K562 (cell line): ENCODE measurements around the gene DNAJB13. TPM values are rescaled to one million over a fixed set of nuclear protein-coding genes. Genes with fewer than 3 reads are reported as not detected.

Source experiments
- BCLAF1 ChIP-seq, 2 experiments: fragments of 450-650 bp in 1 of 2; IDR thresholded peaks; 2 replicates each; pipeline ENCODE4 v1.6.1; 2011 to 2017; ENCODE audit warnings: low read depth in 2 of 2, antibody characterized with exemption in 1 of 2, borderline replicate concordance in 1 of 2, low read length in 1 of 2, mild to moderate bottlenecking in 1 of 2, mixed read lengths in 1 of 2; ENCODE audit not compliant: control insufficient read depth in 1 of 2
- CHD1 ChIP-seq: fragments of 200-600 bp; sonication (generic); IDR thresholded peaks from one replicate; pipeline ENCODE4 v1.6.1; 2012; ENCODE audit warnings: mild to moderate bottlenecking, moderate library complexity, low read length, inconsistent platforms
- NCOA2 ChIP-seq, 2 experiments: fragments of 450-650 bp; IDR thresholded peaks; 2 replicates each; pipeline ENCODE4 v1.6.1; 2018; ENCODE audit warnings: mild to moderate bottlenecking in 2 of 2, moderate library complexity in 1 of 2; ENCODE audit not compliant: partially characterized antibody in 2 of 2
- RHOXF2B ChIP-seq: fragments of 250-450 bp; sonication (Bioruptor Pico); conservative IDR thresholded peaks from 2 replicates; pipeline ENCODE4 v1.5.1; 2021
- THAP7 ChIP-seq: fragments of 250-450 bp; sonication (Bioruptor Pico); IDR thresholded peaks from 2 replicates; pipeline ENCODE4 v1.5.0; 2021
- ZBTB2 ChIP-seq: fragments of 450-650 bp; IDR thresholded peaks from 2 replicates; pipeline ENCODE4 v1.6.1; 2016; ENCODE audit warnings: antibody characterized with exemption
- ZBTB40 ChIP-seq, 2 experiments: fragments of 450-650 bp in 1 of 2; sonication (generic) in 1 of 2; formaldehyde crosslinking in 1 of 2; IDR thresholded peaks; 2 replicates each; pipeline versions ENCODE4 v1.7.1 to v1.9.0; 2016 to 2022; ENCODE audit warnings: inconsistent platforms in 1 of 2, mild to moderate bottlenecking in 1 of 2, missing genetic modification reagents in 1 of 2
- ZNF347 ChIP-seq: fragments of 450-650 bp; formaldehyde crosslinking; IDR thresholded peaks from 2 replicates; pipeline ENCODE4 v1.4.0; 2020; ENCODE audit warnings: low read depth, mild to moderate bottlenecking, moderate library complexity
- ZNF512 ChIP-seq: IDR thresholded peaks from 2 replicates; pipeline ENCODE4 v1.6.1; 2016; ENCODE audit warnings: missing genetic modification characterization, missing compliant biosample characterization
- polyA plus RNA-seq, 8 experiments: library from polyadenylated mRNA; depleted of rRNA in 4 of 8; stranded (reverse) in 5 of 8; unstranded in 3 of 8; fragments of >200 nt; fragmentation: Nextera tagmentation in 2 of 8; fragmentation: Illumina TruSeq in 1 of 8; extraction: Ambion mirVana in 2 of 8; extraction: Trizol in 1 of 8; gene quantifications; 2 replicates each; pipeline versions ENCODE4 v1.2.1 to v1.2.3, GENCODE V29; 2011 to 2014; ENCODE audit warnings: inconsistent platforms in 1 of 8, missing spikeins in 1 of 8
- total RNA-seq, 7 experiments: library from RNA; depleted of rRNA in 6 of 7; stranded (reverse); fragments of >200 nt in 6 of 7; fragmentation: Illumina TruSeq in 2 of 7; extraction: Trizol in 2 of 7; gene quantifications; 2 replicates each; pipeline versions ENCODE4 v1.2.1 to v1.2.3, GENCODE V29; 2011 to 2021; ENCODE audit warnings: low replicate concordance in 1 of 7

DNAJB13 gene
- total and polyA plus RNA-seq, 9 of the 15 experiments (the other 6 are each of a cell fraction or from before 2014, with no cell fraction given), result 0.14 TPM; not detected in 8

GRCh38 chr11:74015919-74016684, 65.3 kb downstream of the DNAJB13 start (continued):
- TF ChIP-seq ZBTB40 (IDR thresholded peaks at IDR 0.05), result no peak
- TF ChIP-seq ZBTB40 (CRISPR knock-in tag; IDR thresholded peaks at IDR 0.05), result no peak
- TF ChIP-seq NCOA2 (IDR thresholded peaks at IDR 0.05; ENCODE audit: partially characterized antibody in 2 of 2), result no peak
- TF ChIP-seq THAP7 (CRISPR knock-in tag), result no peak
- TF ChIP-seq ZNF512, result no peak
- TF ChIP-seq BCLAF1 (IDR thresholded peaks at IDR 0.05; ENCODE audit: borderline replicate concordance in 1 of 2, control insufficient read depth in 1 of 2, low read depth in 2 of 2, low read length in 1 of 2), result no peak
- no peak for TF ChIP-seq ZNF347 (CRISPR knock-in tag)
- TF ChIP-seq ZBTB2, result peak; percentile 30; the same call in 1 of the 2 replicates
- no peak for TF ChIP-seq RHOXF2B
- no peak for TF ChIP-seq CHD1
